ENCODE measurements around the gene PRR36. TPM values are rescaled to one million over a fixed set of nuclear protein-coding genes. Genes with fewer than 3 reads are reported as not detected.
A peak's percentile ranks its signal among the peaks of the same experiment; 100 is the strongest.
"Not testable (repeated sequence)": the region's sequence is repeated elsewhere in the genome, so short reads cannot be mapped to it uniquely, and the experiment has no call there.

The PRR36 gene
- 0.03 TPM in 1 of 2 replicates, not detected in the other for total RNA-seq (2014; rRNA removed; shearing (Covaris generic); ENCODE audit: low replicate concordance)

DNA sequence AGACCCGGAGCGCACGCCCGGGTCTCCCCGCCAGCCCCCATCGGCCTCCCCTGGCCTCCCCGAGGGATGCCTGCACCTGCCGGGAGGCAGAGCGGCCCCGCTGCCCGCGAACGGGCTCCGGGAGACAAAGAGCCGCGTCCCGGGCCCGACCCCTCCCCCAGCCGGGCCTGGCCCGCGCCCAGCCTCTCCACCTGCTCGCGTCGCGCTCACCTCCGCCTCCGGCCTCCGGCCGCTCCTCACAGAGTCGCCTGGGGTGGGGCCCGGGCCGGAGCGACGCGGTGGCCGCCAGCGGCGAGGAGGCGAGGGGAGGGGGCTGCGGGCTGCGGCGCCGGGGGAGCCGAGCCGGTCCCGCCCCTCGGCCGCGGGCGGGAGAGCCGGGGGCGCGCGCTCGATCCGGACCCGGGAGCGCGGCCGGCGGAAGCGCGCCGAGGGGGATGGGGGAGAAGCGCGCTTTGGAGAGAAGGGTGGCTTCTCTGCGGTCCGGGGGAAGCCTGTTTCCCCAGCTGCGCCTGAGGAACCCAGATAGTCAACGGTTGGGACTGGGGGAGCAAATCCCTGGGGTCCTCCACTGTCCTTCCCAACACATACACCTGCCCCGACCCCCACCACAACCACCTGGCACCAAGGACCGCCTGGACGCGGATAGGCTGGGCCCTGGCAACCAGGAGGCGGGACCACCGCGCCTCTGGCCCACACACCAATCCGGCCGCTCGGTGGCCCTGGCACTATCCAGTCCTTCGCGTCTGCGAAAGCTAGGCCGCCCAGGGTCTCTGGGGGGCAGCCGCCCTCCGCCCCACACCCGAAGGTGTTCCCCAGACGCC is at the start of gene PRR36:
Gene PRR36 (minus strand): TSS at position 315 of the 821 bp plus-strand sequence. CDS start 701 bp downstream, outside the sequence.
- DNase-seq (ENCODE audit: low read depth) = no peak
- in situ Hi-C loops (cut with HindIII; ENCODE audit: low pct_unique_long_range_greater_than_20kb, low sequenced_read_pairs) = no loop called here

DNA sequence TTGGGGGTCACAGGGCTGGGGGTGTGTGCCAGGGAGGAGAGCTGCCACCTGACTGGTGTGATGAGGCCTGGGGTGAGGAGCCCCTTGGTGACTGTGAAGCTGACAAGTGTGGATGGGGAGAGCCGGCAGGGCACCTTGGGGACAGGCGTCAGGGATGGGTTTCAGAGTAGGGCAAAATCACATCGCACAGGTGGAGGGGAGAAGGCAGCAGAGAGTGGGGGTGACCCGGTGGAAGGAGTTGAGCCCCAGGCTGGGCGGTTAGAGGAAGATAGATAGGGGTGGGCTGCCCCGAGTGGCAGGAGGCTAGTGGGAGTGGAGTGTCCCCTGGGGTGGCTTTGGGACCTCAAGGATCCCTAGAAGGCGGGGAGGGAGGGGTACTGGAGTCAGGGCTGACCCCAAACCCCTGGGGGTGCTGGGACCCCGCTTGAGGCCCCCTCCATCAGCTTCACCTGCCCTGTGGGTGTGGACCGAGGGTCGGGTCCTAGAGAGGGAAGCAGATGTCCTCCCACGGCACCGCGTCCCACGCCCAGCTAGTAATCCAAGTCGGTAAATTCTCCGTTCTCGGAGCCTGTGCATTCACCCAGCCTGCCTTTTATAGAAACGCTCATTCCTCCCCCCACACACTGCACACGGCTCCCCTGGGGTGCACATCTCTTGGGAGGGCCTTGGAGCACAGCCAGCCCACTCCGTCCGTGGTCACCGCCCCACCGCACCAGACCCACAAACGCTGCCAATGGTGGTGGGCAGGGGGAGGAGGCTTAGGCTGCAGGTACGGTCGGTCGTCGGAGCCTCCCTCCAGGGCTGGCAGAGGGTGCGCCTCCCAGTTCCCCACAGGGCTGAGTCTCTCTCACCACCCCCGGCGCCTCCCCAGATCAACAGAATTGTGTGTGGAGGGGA is 49.4 kb upstream of the PRR36 start:
- no peak for DNase-seq (ENCODE audit: low read depth)
- in situ Hi-C loops (cut with HindIII; ENCODE audit: low pct_unique_long_range_greater_than_20kb, low sequenced_read_pairs) = no loop called here

- in situ Hi-C loops (cut with HindIII; ENCODE audit: low pct_unique_long_range_greater_than_20kb, low sequenced_read_pairs) = no loop called here
- no peak for DNase-seq (ENCODE audit: low read depth)
Observed at GRCh38 chr19:7922836-7923195, 48.6 kb upstream of the PRR36 start.

DNA sequence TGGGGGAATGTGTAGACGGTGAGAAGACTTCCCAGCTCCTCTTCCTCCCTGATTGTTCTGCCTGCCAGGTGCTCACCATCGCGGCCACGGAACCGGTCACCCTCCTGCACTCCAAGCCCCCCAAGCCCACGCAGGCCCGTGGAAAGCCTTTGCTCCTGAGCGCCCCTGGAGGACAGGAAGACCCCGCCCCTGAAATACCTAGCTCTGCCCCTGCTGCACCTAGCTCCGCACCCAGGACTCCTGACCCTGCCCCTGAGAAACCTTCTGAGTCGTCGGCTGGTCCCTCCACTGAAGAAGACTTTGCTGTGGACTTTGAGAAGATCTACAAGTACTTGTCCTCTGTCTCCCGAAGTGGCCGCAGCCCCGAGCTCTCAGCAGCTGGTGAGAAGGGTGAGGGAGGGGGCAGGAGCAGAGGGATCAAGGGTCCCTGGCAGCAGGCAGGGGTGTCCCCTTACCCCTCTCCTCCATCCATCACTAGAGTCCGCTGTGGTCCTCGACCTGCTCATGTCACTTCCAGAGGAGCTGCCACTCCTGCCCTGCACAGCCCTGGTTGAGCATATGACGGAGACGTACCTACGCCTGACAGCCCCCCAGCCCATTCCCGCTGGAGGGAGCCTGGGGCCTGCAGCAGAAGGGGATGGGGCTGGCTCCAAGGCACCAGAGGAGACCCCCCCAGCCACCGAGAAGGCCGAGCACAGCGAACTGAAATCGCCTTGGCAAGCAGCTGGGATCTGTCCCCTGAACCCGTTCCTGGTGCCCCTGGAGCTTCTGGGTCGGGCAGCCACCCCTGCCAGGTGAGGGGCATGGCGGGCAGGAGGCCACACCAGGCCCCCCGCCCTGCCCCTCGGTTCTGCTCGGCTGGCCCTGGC is 48.0 kb upstream of the PRR36 start:
- DNase-seq (ENCODE audit: low read depth) = no peak
- in situ Hi-C loops (cut with HindIII; ENCODE audit: low pct_unique_long_range_greater_than_20kb, low sequenced_read_pairs) = no loop called here

GRCh38 chr19:7921302-7921966 is 47.2 kb upstream of the PRR36 start:
- no peak for DNase-seq (ENCODE audit: low read depth)
- in situ Hi-C loops (cut with HindIII; ENCODE audit: low pct_unique_long_range_greater_than_20kb, low sequenced_read_pairs) = no loop called here

DNA sequence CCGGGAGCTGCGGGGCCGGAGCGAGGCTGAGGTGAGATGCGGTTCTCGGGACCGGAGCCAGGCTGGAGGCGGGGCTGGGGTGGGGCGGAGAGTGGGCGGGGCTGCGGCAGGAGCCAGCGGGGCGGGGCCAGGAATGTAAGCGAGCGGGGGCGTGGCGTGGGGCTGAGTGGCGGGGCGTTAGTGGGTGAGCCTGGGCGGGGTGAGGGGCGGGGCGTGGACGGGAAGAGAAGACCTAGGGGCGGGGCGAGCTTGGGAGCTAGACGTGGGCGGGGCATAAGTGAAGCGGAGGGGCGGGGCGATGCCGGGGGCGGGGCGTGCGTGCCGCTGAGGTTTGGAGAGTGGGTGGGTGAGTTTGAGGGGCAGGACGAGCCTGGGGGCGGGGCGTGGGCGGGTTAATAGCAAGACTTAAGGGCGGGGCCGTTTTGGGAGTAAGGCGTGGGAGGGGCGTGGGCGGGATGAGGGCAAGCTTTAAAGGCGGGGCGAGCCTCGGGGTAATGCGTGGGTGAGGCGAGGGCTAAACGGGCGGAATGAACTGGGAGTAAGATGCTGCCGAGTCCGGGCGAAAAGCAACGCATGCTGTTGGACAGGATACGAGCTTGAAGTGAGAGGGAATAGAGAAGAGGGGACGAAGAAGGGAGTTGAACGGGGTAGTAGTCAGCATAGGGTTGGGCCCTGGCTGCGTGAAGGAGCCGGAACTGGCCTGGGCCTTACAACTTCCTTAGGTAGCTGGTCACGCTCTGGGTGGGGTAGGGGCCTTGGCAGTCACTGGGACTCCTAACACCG is 46.5 kb upstream of the PRR36 start:
- DNase-seq (ENCODE audit: low read depth) = peak; percentile 62

GRCh38 chr19:7919610-7920518 is 45.7 kb upstream of the PRR36 start, which contains the start of gene SNAPC2:
SNAPC2 (plus strand) TSS chr19:7920338; CDS start chr19:7920367, 29 bp downstream.
- peak; percentile 89 for DNase-seq (ENCODE audit: low read depth)
- in situ Hi-C loops (cut with HindIII; ENCODE audit: low pct_unique_long_range_greater_than_20kb, low sequenced_read_pairs) = no loop called here

More for the DNA sequence above, 46.5 kb upstream of the PRR36 start:
- in situ Hi-C loops (cut with HindIII; ENCODE audit: low pct_unique_long_range_greater_than_20kb, low sequenced_read_pairs) = no loop called here

GRCh38 chr19:7918615-7919421 is 44.6 kb upstream of the PRR36 start:
- in situ Hi-C loops (cut with HindIII; ENCODE audit: low pct_unique_long_range_greater_than_20kb, low sequenced_read_pairs) = no loop called here
- DNase-seq (ENCODE audit: low read depth) = no peak

DNA sequence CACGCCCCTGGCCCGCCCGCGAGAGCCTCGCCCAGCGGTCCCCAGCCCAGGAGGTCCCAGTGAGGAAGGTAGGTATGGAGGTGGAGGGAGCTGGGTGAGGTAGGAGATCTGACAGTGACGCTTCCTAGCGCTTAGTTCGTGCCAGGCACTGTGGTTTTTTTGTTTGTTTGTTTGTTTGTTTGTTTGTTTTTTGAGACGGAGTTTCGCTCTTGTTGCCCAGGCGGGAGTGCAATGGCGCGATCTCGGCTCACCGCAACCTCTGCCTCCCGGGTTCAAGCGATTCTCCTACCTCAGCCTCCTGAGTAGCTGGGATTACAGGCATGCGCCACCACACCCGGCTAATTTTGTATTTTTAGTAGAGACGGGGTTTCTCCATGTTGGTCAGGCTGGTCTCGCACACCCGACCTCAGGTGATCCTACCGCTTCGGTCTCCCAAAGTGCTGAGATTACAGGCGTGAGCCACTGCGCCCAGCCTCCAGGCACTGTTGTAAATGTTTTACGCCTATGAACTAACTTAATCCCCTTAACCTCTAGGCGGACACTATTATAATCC is 43.9 kb upstream of the PRR36 start:
- in situ Hi-C loops (cut with HindIII; ENCODE audit: low pct_unique_long_range_greater_than_20kb, low sequenced_read_pairs); DNase-seq (ENCODE audit: low read depth): not testable (repeated sequence)

DNA sequence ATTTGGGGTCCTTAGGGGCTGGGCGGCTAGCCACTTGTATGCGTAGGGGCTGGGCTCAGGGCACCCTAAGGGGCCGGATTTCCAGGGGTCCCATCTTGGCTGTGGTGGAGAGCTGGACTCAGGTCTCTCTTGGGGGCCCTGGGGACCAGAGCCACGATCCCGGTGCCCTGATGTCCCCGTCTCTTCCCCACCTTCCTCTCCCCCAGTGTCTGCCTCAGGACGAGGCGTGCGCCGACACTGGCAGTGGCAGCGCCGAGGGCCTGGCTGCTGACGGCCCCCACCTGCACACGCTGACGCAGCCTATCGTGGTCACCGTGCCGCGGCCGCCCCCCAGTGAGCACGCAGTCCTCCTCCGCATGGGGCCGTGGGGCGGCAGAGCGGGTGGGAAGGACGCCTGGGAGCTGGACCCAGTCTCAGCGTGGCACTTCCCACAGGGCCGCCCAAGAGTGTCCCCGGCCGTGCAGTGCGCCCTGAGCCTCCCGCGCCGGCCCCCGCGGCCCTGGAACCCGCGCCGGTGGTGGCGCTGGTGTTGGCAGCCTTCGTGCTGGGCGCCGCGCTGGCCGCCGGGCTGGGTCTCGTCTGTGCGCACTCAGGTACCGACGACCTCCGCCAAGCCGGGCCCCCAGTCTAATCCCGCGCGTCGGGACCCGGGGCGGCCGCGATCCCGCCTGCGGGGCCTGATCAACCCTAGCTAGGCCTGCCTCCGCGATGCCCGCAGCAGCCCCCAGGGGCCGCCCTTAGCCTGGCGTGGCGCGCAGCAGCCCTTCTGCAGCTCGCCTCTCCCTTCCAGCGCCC is 43.3 kb upstream of the PRR36 start:
- DNase-seq (ENCODE audit: low read depth) = no peak
- in situ Hi-C loops (cut with HindIII; ENCODE audit: low pct_unique_long_range_greater_than_20kb, low sequenced_read_pairs) = no loop called here

GRCh38 chr19:7916955-7917266 is 42.7 kb upstream of the PRR36 start:
- no peak for DNase-seq (ENCODE audit: low read depth)
- in situ Hi-C loops (cut with HindIII; ENCODE audit: low pct_unique_long_range_greater_than_20kb, low sequenced_read_pairs) = no loop called here

GRCh38 chr19:7916103-7916954 is 42.1 kb upstream of the PRR36 start:
- no peak for DNase-seq (ENCODE audit: low read depth)
- in situ Hi-C loops (cut with HindIII; ENCODE audit: low pct_unique_long_range_greater_than_20kb, low sequenced_read_pairs) = no loop called here

GRCh38 chr19:7915250-7916102 is 41.3 kb upstream of the PRR36 start:
- DNase-seq (ENCODE audit: low read depth) = no peak
- in situ Hi-C loops (cut with HindIII; ENCODE audit: low pct_unique_long_range_greater_than_20kb, low sequenced_read_pairs) = no loop called here

All from Caki2 (cell line).